Cardiac fibroblast (primary cell): Measurements from ENCODE around the gene UMOD.

Experiments
- DNase-seq, 2 donors: peaks; one replicate each; pipeline versions ENCODE4 v3.0.0 to v3.0.0-alpha.2; 2010; ENCODE audit warnings: low read depth in 2 of 2
- H3K4me3 ChIP-seq, 2 donors: replicated peaks in 1 of 2; 1 replicate in 1 of 2; 2 replicates in 1 of 2; pipeline ENCODE4 v1.5.1; 2011; ENCODE audit warnings: low read depth in 2 of 2, low read length in 2 of 2, mild to moderate bottlenecking in 2 of 2, moderate library complexity in 1 of 2
- TF ChIP-seq, protein P1 (sequence below): IDR thresholded peaks from one replicate; pipeline ENCODE4 v1.5.1; 2011; ENCODE audit warnings: low read depth, mild to moderate bottlenecking, low read length, inconsistent platforms

Gene UMOD

GRCh38 chr16:20308266-20308665 lies 44.2 kb downstream of the UMOD start:
- TF ChIP-seq, protein P1, sequence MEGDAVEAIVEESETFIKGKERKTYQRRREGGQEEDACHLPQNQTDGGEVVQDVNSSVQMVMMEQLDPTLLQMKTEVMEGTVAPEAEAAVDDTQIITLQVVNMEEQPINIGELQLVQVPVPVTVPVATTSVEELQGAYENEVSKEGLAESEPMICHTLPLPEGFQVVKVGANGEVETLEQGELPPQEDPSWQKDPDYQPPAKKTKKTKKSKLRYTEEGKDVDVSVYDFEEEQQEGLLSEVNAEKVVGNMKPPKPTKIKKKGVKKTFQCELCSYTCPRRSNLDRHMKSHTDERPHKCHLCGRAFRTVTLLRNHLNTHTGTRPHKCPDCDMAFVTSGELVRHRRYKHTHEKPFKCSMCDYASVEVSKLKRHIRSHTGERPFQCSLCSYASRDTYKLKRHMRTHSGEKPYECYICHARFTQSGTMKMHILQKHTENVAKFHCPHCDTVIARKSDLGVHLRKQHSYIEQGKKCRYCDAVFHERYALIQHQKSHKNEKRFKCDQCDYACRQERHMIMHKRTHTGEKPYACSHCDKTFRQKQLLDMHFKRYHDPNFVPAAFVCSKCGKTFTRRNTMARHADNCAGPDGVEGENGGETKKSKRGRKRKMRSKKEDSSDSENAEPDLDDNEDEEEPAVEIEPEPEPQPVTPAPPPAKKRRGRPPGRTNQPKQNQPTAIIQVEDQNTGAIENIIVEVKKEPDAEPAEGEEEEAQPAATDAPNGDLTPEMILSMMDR = no peak
- DNase-seq = no peak
- H3K4me3 ChIP-seq = no peak overlapping the region

DNA sequence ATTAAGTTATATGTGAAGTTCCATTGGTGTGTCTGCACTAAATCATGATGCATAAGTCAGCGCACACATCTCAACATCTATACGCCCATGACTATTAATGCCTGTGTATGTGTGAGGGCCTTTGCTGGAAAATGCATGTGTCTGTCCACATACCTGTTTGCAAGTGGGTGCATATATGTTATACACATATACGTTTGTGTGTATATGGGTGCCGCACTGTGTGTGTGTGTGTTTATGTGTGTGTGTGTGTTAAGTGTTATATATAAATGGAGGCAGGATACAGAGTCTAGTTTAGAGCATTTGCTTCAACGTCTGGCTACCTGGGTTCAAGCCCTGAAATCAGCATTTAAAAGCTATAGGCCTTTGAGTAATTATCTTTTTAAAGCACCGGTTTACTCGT lies 44.7 kb downstream of the UMOD start:
- TF ChIP-seq, protein P1 = no peak
- H3K4me3 ChIP-seq = no peak overlapping the region

DNA sequence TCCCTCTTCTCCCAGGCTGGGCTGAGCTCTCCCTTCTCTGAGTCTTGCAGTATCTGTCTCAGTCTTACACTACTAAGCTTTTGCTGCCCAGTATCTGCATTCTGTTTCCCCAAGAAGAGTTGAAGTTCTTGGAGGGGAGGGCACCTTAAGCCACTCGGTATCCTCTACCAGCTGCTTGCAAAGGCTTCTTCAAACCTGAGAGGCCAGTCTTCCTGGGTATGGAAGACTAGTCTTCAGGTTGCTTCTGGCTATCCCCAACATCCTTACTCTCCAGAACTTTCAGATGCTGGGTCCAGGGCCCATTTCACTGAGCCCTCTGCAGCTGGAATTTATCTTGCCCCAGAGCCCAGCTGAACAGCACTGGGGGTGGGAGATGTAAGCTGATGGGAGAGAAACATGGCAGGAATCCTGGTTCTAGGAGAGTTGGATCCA lies 45.3 kb downstream of the UMOD start:
- TF ChIP-seq, protein P1 = no peak
- no peak overlapping the region for H3K4me3 ChIP-seq
- no peak for DNase-seq

More for the DNA sequence above, 44.7 kb downstream of the UMOD start:
- DNase-seq = no peak

- H3K4me3 ChIP-seq = no peak overlapping the region
- TF ChIP-seq, protein P1 = no peak
- no peak for DNase-seq
These were observed 46.1 kb downstream of the UMOD start for GRCh38 chr16:20306401-20306800.

DNA sequence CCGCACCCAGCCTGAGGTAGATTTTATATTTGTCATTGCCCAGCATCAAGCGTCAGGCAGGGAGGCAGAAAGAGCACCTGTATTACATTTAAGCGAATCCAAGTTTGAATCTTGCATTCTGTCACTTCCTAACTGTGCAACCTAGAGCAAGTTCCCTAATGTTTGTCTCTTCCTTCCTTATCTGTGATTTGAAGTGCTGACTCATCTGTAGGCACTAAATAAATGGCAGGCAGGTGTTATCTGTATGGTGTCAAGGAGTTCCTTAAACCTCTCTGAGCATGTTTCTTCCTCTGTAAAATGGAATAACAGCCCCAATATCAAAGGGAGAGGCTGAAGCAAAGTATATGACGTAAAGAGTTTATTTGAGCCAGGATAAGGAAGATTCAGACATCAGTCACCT lies 49.5 kb downstream of the UMOD start:
- no peak for DNase-seq
- TF ChIP-seq, protein P1 = no peak
- H3K4me3 ChIP-seq = no peak overlapping the region

GRCh38 chr16:20302389-20302788 lies 50.1 kb downstream of the UMOD start:
- TF ChIP-seq, protein P1 = no peak
- no peak overlapping the region for H3K4me3 ChIP-seq
- no peak for DNase-seq

DNA sequence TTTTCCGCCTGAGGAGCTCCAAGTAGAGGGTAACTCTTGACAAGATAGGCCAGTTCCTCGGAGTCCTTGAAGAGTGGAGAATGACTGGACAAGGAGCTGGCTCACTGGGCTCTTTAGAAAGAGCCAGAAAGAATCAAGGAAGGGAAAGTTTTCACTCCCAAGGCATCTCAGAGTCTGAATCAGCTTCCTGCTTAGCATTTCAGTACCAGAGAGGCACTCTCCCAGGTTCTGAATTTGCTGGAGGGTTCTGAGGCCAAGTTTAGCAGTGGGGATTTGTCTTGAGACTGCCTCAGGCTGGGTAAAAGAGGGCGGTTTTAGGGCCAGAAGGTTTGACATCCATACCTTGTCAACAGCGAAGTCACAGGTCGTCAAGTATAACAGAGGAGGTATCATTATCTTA lies 50.7 kb downstream of the UMOD start:
- TF ChIP-seq, protein P1 = no peak
- no peak overlapping the region for H3K4me3 ChIP-seq
- DNase-seq = peak in 1 of 2 donors; percentile 6
